GM12878 (cell line): Measurements from ENCODE around the gene PTGER4. TPM values are rescaled to one million over a fixed set of nuclear protein-coding genes. Genes with fewer than 3 reads are reported as not detected.
"Not testable (repeated sequence)": the region's sequence is repeated elsewhere in the genome, so short reads cannot be mapped to it uniquely, and the experiment has no call there.

Experiments
- ATAC-seq: fragments of 200-7000 bp; cut with Tn5 transposase; 3 replicates; pipeline ENCODE4 v1.9.1; 2020; ENCODE audit warnings: mild to moderate bottlenecking, moderate library complexity
- BruUV-seq: library from RNA; stranded (reverse); fragments of 400-500 nt; replicated peaks from 2 replicates; lab custom pipeline; 2021; lab: Mats Ljungman, UMichigan
- CTCF ChIA-PET: fragments of 300-600 bp; sonication (Branson Sonifier 250); formaldehyde crosslinking; extraction: SDS; loops from one replicate; lab custom pipeline; 2021; ENCODE audit warnings: inconsistent platforms; lab: Yijun Ruan, JAX
- POLR2A ChIA-PET: fragments of 350-600 bp; formaldehyde crosslinking; extraction: SDS; loops from one replicate; lab custom pipeline; 2021; ENCODE audit warnings: inconsistent platforms; lab: Charles Lee
- RAD21 ChIA-PET: fragments of 300-600 bp; sonication (Branson Sonifier 250); formaldehyde crosslinking; loops from one replicate; lab custom pipeline; 2023; ENCODE audit warnings: antibody characterized with exemption; ENCODE audit not compliant: unreplicated experiment; lab: Charles Lee
- SMC1A ChIA-PET: fragments of 300-600 bp; sonication (Branson Sonifier 250); formaldehyde crosslinking; loops from one replicate; lab custom pipeline; 2023; ENCODE audit not compliant: unreplicated experiment, uncharacterized antibody; lab: Charles Lee
- DNase-seq: peaks from one replicate; pipeline ENCODE4 v3.0.0-alpha.2; 2011; ENCODE audit warnings: low read depth, low spot score
- FAIRE-seq: peaks from 3 replicates; lab custom pipeline; 2011; peaks lifted over from hg19 to GRCh38; lab: Jason Lieb, UNC
- H2AFZ ChIP-seq: 2 replicates; pipeline ENCODE4 v1.6.0; 2011; ENCODE audit warnings: low read depth, low read length, control low read depth; ENCODE audit not compliant: control insufficient read depth
- H3K27ac ChIP-seq: 2 replicates; pipeline ENCODE4 v1.5.1; 2011; ENCODE audit warnings: control low read depth; ENCODE audit not compliant: control insufficient read depth, insufficient read depth
- H3K27me3 ChIP-seq, 2 experiments: replicated peaks in 1 of 2; 2 replicates each; pipeline versions ENCODE4 v1.6.0 to v1.6.1; 2011; ENCODE audit warnings: low read length in 1 of 2; ENCODE audit not compliant: control insufficient read depth in 2 of 2, insufficient read depth in 2 of 2
- H3K36me3 ChIP-seq, 2 experiments: 2 replicates each; pipeline ENCODE4 v1.5.1; 2011; ENCODE audit warnings: low read length in 1 of 2; ENCODE audit not compliant: control insufficient read depth in 2 of 2, insufficient read depth in 2 of 2
- H3K4me1 ChIP-seq: 2 replicates; pipeline ENCODE4 v1.6.1; 2011; ENCODE audit warnings: mild to moderate bottlenecking, low read length, moderate library complexity, mixed read lengths; ENCODE audit not compliant: control insufficient read depth, insufficient read depth
- H3K4me2 ChIP-seq: 2 replicates; pipeline ENCODE4 v1.6.0; 2011; ENCODE audit warnings: control low read depth; ENCODE audit not compliant: control insufficient read depth, insufficient read depth
- H3K4me3 ChIP-seq: fragments of 200-600 bp; sonication (generic); 2 replicates; pipeline ENCODE4 v1.5.1; 2016
- H3K79me2 ChIP-seq: 2 replicates; pipeline ENCODE4 v1.6.0; 2011; ENCODE audit warnings: low read length; ENCODE audit not compliant: control insufficient read depth, insufficient read depth
- H3K9ac ChIP-seq: 2 replicates; pipeline ENCODE4 v1.8.0; 2011; ENCODE audit warnings: low read length, control low read depth, mixed read lengths; ENCODE audit not compliant: control insufficient read depth, insufficient read depth
- H3K9me3 ChIP-seq: replicated peaks from 3 replicates; pipeline ENCODE4 v1.5.1; 2011; ENCODE audit warnings: mild to moderate bottlenecking, low read length; ENCODE audit not compliant: control insufficient read depth, insufficient read depth
- H4K20me1 ChIP-seq: 2 replicates; pipeline ENCODE4 v1.6.0; 2011; ENCODE audit not compliant: control insufficient read depth, insufficient read depth
- CEBPZ ChIP-seq: fragments of 150-350 bp; IDR thresholded peaks from 2 replicates; pipeline ENCODE4 v1.6.1; 2016; ENCODE audit warnings: low read depth, low read length
- FOS ChIP-seq: IDR thresholded peaks from 3 replicates; pipeline ENCODE4 v1.6.1; 2011; ENCODE audit warnings: borderline replicate concordance; ENCODE audit not compliant: insufficient read length; ENCODE audit errors: extremely low read depth
- KAT2A ChIP-seq: conservative IDR thresholded peaks from 2 replicates; pipeline ENCODE4 v1.6.1; 2011; ENCODE audit warnings: low read depth, low read length; ENCODE audit not compliant: control insufficient read depth
- MEF2A ChIP-seq: IDR thresholded peaks from 2 replicates; pipeline ENCODE4 v1.6.1; 2011; ENCODE audit warnings: low read depth, mild to moderate bottlenecking, low read length, moderate library complexity; ENCODE audit not compliant: insufficient read depth
- MTA2 ChIP-seq: fragments of 450-650 bp; IDR thresholded peaks from 2 replicates; pipeline ENCODE4 v1.6.1; 2016; ENCODE audit warnings: low read depth, mild to moderate bottlenecking, moderate library complexity
- MYC ChIP-seq: IDR thresholded peaks from 2 replicates; pipeline ENCODE4 v1.6.1; 2011; ENCODE audit warnings: mild to moderate bottlenecking, low read length, moderate library complexity, inconsistent platforms; ENCODE audit not compliant: insufficient read depth, insufficient replicate concordance, insufficient read length, severe bottlenecking
- NR2C2 ChIP-seq: IDR thresholded peaks from 2 replicates; pipeline ENCODE4 v1.6.1; 2011; ENCODE audit warnings: borderline replicate concordance, low read depth; ENCODE audit not compliant: control insufficient read depth, insufficient read length
- ZBTB4 ChIP-seq: fragments of 450-650 bp; formaldehyde crosslinking; IDR thresholded peaks from 2 replicates; pipeline ENCODE4 v1.4.0; 2022; ENCODE audit warnings: mild to moderate bottlenecking, moderate library complexity
- WGBS: methylation state at CpG from one replicate; pipeline ENCODE4 v1.1.6; 2016; ENCODE audit warnings: low lambda C conversion rate; ENCODE audit not compliant: insufficient replicate concordance, insufficient coverage; ENCODE audit errors: missing lambda C conversion rate; 5-methylcytosine and 5-hydroxymethylcytosine counted together
- in situ Hi-C: fragments of 300-500 bp; cut with MboI; formaldehyde crosslinking; loops from 9 replicates; pipeline ENCODE4 v1.14.3; 2018; ENCODE audit warnings: mixed read lengths
- intact Hi-C: fragments of 100-400 bp; cut with micrococcal nuclease; formaldehyde crosslinking; loops from one replicate; pipeline ENCODE4 v1.14.2; 2022; ENCODE audit not compliant: unreplicated experiment
- polyA plus RNA-seq, 11 experiments: library from polyadenylated mRNA; depleted of rRNA in 4 of 11; unstranded in 6 of 11; stranded (reverse) in 5 of 11; fragments of >200 nt; fragmentation: Nextera tagmentation in 4 of 11; fragmentation: Illumina TruSeq in 1 of 11; extraction: Ambion mirVana in 4 of 11; extraction: Trizol in 1 of 11; gene quantifications; 1 replicate in 1 of 11; 2 replicates in 10 of 11; pipeline versions ENCODE4 v1.2.1 to v1.2.3, GENCODE V29; 2011 to 2016; ENCODE audit warnings: inconsistent platforms in 2 of 11, missing spikeins in 2 of 11, low read depth in 1 of 11
- total RNA-seq, 4 experiments: library from RNA; depleted of rRNA in 3 of 4; stranded (reverse); fragments of >200 nt in 3 of 4; fragmentation: Illumina TruSeq in 1 of 4; extraction: Trizol in 1 of 4; gene quantifications; 2 replicates each; pipeline versions ENCODE4 v1.2.1 to v1.2.3, GENCODE V29; 2013 to 2021

Gene PTGER4
- total and polyA plus RNA-seq, 10 of the 15 experiments (the other 5 are each of a cell fraction or from before 2014, with no cell fraction given), result 0.15 to 3.7 (median 0.62) TPM

- TF ChIP-seq CEBPZ, result no peak
Observed at GRCh38 chr5:40634593-40634992, 45.1 kb upstream of the PTGER4 start (continued).

GRCh38 chr5:40639531-40639930 lies 40.2 kb upstream of the PTGER4 start:
- H3K4me3 ChIP-seq, H3K9ac ChIP-seq, intact Hi-C loops, POLR2A ChIA-PET, FAIRE-seq, H3K79me2 ChIP-seq, CTCF ChIA-PET, in situ Hi-C loops, DNase-seq, H3K4me2 ChIP-seq, H4K20me1 ChIP-seq, H3K9me3 ChIP-seq, H3K27me3 ChIP-seq, H3K4me1 ChIP-seq, BruUV-seq, ATAC-seq, H3K36me3 ChIP-seq, RAD21 ChIA-PET, H3K27ac ChIP-seq, H2AFZ ChIP-seq, SMC1A ChIA-PET: not testable (repeated sequence)
- 73% methylated on average over 1 of the region's 1 CpG for WGBS

- no peaks in the 10 kb centered on the region for H3K4me1 ChIP-seq
- H2AFZ ChIP-seq, result no peak overlapping the region
- ChIA-PET RAD21 (no interaction called here), CTCF (no interaction called here), POLR2A (no interaction called here), SMC1A (no interaction called here)
- in situ Hi-C loops (no loop called here), intact Hi-C loops (no loop called here)
- H3K79me2 ChIP-seq, result no peaks in the 10 kb centered on the region
- WGBS, result 43% methylated on average over 3 of the region's 3 CpGs
- H3K4me3 ChIP-seq, result no peak overlapping the region
- BruUV-seq, result no TSS peak
- no peaks in the 10 kb centered on the region for H3K36me3 ChIP-seq
- no peak overlapping the region for H3K4me2 ChIP-seq
- no peaks in the 10 kb centered on the region for H3K9me3 ChIP-seq
- no peak overlapping the region for H3K27ac ChIP-seq
- ATAC-seq, result no peak
- no peak for FAIRE-seq
- H4K20me1 ChIP-seq, result no peaks in the 10 kb centered on the region
- no peak overlapping the region for H3K9ac ChIP-seq
- no peaks in the 10 kb centered on the region for H3K27me3 ChIP-seq
- DNase-seq, result no peak
- TF ChIP-seq KAT2A, result no peak
- no peak for TF ChIP-seq MYC
- TF ChIP-seq FOS, result no peak
- no peak for TF ChIP-seq NR2C2
- TF ChIP-seq MEF2A, result no peak
- no peak for TF ChIP-seq MTA2
- TF ChIP-seq ZBTB4 (CRISPR knock-in tag), result no peak
Observed at GRCh38 chr5:40646266-40646665, 33.4 kb upstream of the PTGER4 start.
